HL-60 (cell line): ENCODE measurements around the gene FH.

Experiments
- CTCF ChIP-seq: IDR thresholded peaks from one replicate; pipeline ENCODE4 v1.5.1; 2011; ENCODE audit warnings: low read length, control low read depth, inconsistent platforms; ENCODE audit not compliant: insufficient read depth
- REST ChIP-seq: IDR thresholded peaks from 2 replicates; pipeline ENCODE4 v1.6.1; 2012; ENCODE audit warnings: low read depth; ENCODE audit not compliant: insufficient replicate concordance
- SPI1 ChIP-seq: IDR thresholded peaks from 2 replicates; pipeline ENCODE4 v1.6.1; 2012; ENCODE audit warnings: low read depth, mild to moderate bottlenecking, borderline replicate concordance

GRCh38 chr1:241462391-241462790 lies 57.2 kb downstream of the FH start:
- no peak for TF ChIP-seq CTCF
- TF ChIP-seq SPI1, result no peak
- no peak for TF ChIP-seq REST
